Keratinocyte (primary cell): Measurements from ENCODE around the gene SLC25A39. TPM values are rescaled to one million over a fixed set of nuclear protein-coding genes. Genes with fewer than 3 reads are reported as not detected.

Experiments
- DNase-seq: peaks from one replicate; pipeline ENCODE4 v3.0.0-alpha.2; 2011; ENCODE audit warnings: low read depth, missing footprints, low spot score
- FAIRE-seq: peaks from 2 replicates; lab custom pipeline; 2011; peaks lifted over from hg19 to GRCh38; lab: Jason Lieb, UNC
- H2AFZ ChIP-seq: 2 replicates; pipeline ENCODE4 v1.6.0; 2012; ENCODE audit warnings: low read length, control low read depth, inconsistent platforms; ENCODE audit not compliant: control insufficient read depth
- H3K27ac ChIP-seq: 2 replicates; pipeline ENCODE4 v1.5.1; 2011; ENCODE audit warnings: low read length; ENCODE audit not compliant: control insufficient read depth, insufficient read depth
- H3K27me3 ChIP-seq: 3 replicates; pipeline ENCODE4 v1.6.0; 2011; ENCODE audit warnings: low read length; ENCODE audit not compliant: control insufficient read depth, insufficient read depth; ENCODE audit errors: extremely low read depth
- H3K36me3 ChIP-seq, 2 experiments: 2 replicates in 1 of 2; 3 replicates in 1 of 2; pipeline ENCODE4 v1.5.1; 2011; ENCODE audit warnings: low read length in 2 of 2, mild to moderate bottlenecking in 1 of 2; ENCODE audit not compliant: control insufficient read depth in 2 of 2, insufficient read depth in 2 of 2; ENCODE audit errors: extremely low read depth in 1 of 2
- H3K4me1 ChIP-seq: 3 replicates; pipeline ENCODE4 v1.5.1; 2011; ENCODE audit warnings: low read length; ENCODE audit not compliant: control insufficient read depth, insufficient read depth; ENCODE audit errors: extremely low read depth
- H3K4me2 ChIP-seq: 3 replicates; pipeline ENCODE4 v1.6.0; 2011; ENCODE audit warnings: low read depth, low read length; ENCODE audit not compliant: control insufficient read depth, insufficient read depth; ENCODE audit errors: extremely low read depth
- H3K4me3 ChIP-seq, 3 experiments: fragments of 200-600 bp in 1 of 3; sonication (generic) in 1 of 3; 2 replicates in 2 of 3; 3 replicates in 1 of 3; pipeline ENCODE4 v1.5.1; 2011 to 2016; ENCODE audit warnings: low read length in 3 of 3, mild to moderate bottlenecking in 3 of 3, control low read depth in 2 of 3, inconsistent platforms in 1 of 3, low read depth in 1 of 3, mixed read lengths in 1 of 3, mixed run types in 1 of 3, moderate library complexity in 1 of 3; ENCODE audit not compliant: control insufficient read depth in 2 of 3, insufficient read depth in 2 of 3; ENCODE audit errors: extremely low read depth in 1 of 3
- H3K79me2 ChIP-seq: 2 replicates; pipeline ENCODE4 v1.6.0; 2012; ENCODE audit warnings: low read length; ENCODE audit not compliant: control insufficient read depth, insufficient read depth
- H3K9ac ChIP-seq: 3 replicates; pipeline ENCODE4 v1.6.0; 2011; ENCODE audit warnings: low read length; ENCODE audit not compliant: control insufficient read depth, insufficient read depth; ENCODE audit errors: extremely low read depth
- H3K9me1 ChIP-seq: 3 replicates; pipeline ENCODE4 v1.6.0; 2011; ENCODE audit warnings: low read length; ENCODE audit not compliant: control insufficient read depth, insufficient read depth; ENCODE audit errors: extremely low read depth
- H3K9me3 ChIP-seq: 2 replicates; pipeline ENCODE4 v1.5.1; 2012; ENCODE audit warnings: low read depth, low read length; ENCODE audit not compliant: control insufficient read depth
- H4K20me1 ChIP-seq: 3 replicates; pipeline ENCODE4 v1.6.0; 2011; ENCODE audit warnings: low read length; ENCODE audit not compliant: control insufficient read depth, insufficient read depth; ENCODE audit errors: extremely low read depth
- CTCF ChIP-seq, 3 experiments: IDR thresholded peaks in 1 of 3; conservative IDR thresholded peaks in 1 of 3; optimal IDR thresholded peaks in 1 of 3; 2 replicates in 2 of 3; 3 replicates in 1 of 3; pipeline versions ENCODE3 to v1.5.1; 2011; ENCODE audit warnings: low read length in 3 of 3, mild to moderate bottlenecking in 3 of 3, moderate library complexity in 2 of 3, control low read depth in 1 of 3, inconsistent platforms in 1 of 3; ENCODE audit not compliant: insufficient read depth in 2 of 3; ENCODE audit errors: extremely low read depth in 1 of 3
- EZH2 ChIP-seq: IDR thresholded peaks from one replicate; pipeline ENCODE4 v1.6.1; 2012; ENCODE audit warnings: inconsistent platforms, mild to moderate bottlenecking, low read length, moderate library complexity
- dilution Hi-C: fragments of 300-500 bp; cut with MboI; formaldehyde crosslinking; loops from one replicate; pipeline ENCODE4 v1.7.0; 2020; ENCODE audit warnings: low sequenced_read_pairs; ENCODE audit not compliant: extremely low pct_ligation_motif_present
- polyA plus RNA-seq, 5 experiments: library from polyadenylated mRNA; depleted of rRNA in 3 of 5; stranded (reverse) in 3 of 5; stranded (forward) in 1 of 5; unstranded in 1 of 5; fragments of >200 nt; gene quantifications; 1 replicate in 1 of 5; 2 replicates in 3 of 5; 3 replicates in 1 of 5; pipeline versions ENCODE4 v1.2.1 to v1.2.3, GENCODE V29; 2011 to 2012; ENCODE audit warnings: missing spikeins in 2 of 5, low read depth in 1 of 5, low replicate concordance in 1 of 5

Gene SLC25A39
- polyA plus RNA-seq, 1 donor (not counting 4 experiments of a cell fraction or from before 2014, with no cell fraction given): 108 TPM

GRCh38 chr17:44335564-44335963 is 10.9 kb upstream of the SLC25A39 start:
- H3K27me3 ChIP-seq: no peaks in the 10 kb centered on the region
- H3K9me1 ChIP-seq: no peaks in the 10 kb centered on the region
- no peaks in the 10 kb centered on the region for H3K36me3 ChIP-seq
- H4K20me1 ChIP-seq: no peaks in the 10 kb centered on the region
- H3K4me2 ChIP-seq: no peak overlapping the region
- H3K9me3 ChIP-seq: no peaks in the 10 kb centered on the region
- H2AFZ ChIP-seq: no peak overlapping the region
- H3K27ac ChIP-seq: no peak overlapping the region
- H3K79me2 ChIP-seq: no peaks in the 10 kb centered on the region
- H3K4me3 ChIP-seq: no peak overlapping the region
- H3K9ac ChIP-seq: no peak overlapping the region
- dilution Hi-C loops: no loop called here
- no peak for DNase-seq
- no peak for FAIRE-seq
- no peak for TF ChIP-seq CTCF (optimal IDR thresholded peaks at IDR 0.05 in 1 of 3, IDR thresholded peaks at IDR 0.05 in 1 of 3, conservative IDR thresholded peaks at IDR 0.05 in 1 of 3; ENCODE audit: extremely low read depth in 1 of 3, insufficient read depth in 2 of 3, low read length in 3 of 3)
- TF ChIP-seq EZH2: no peak
- peaks cover 3% of the 10 kb centered on the region for H3K4me1 ChIP-seq

- FAIRE-seq (no peak), DNase-seq (no peak)
- Histone ChIP-seq H3K27me3 (no peaks in the 10 kb centered on the region), H3K4me1 (peaks cover 3% of the 10 kb centered on the region), H3K9ac (no peak overlapping the region), H3K4me3 (no peak overlapping the region), H3K79me2 (no peaks in the 10 kb centered on the region), H3K27ac (no peak overlapping the region), H4K20me1 (no peaks in the 10 kb centered on the region), H3K9me3 (no peaks in the 10 kb centered on the region), H3K36me3 (no peaks in the 10 kb centered on the region), H2AFZ (no peak overlapping the region), H3K9me1 (no peaks in the 10 kb centered on the region), H3K4me2 (no peak overlapping the region)
- dilution Hi-C loops: no loop called here
- TF ChIP-seq CTCF (optimal IDR thresholded peaks at IDR 0.05 in 1 of 3, IDR thresholded peaks at IDR 0.05 in 1 of 3, conservative IDR thresholded peaks at IDR 0.05 in 1 of 3; ENCODE audit: extremely low read depth in 1 of 3, insufficient read depth in 2 of 3, low read length in 3 of 3) (no peak), EZH2 (no peak)
Measured at GRCh38 chr17:44334727-44335126, 10.1 kb upstream of the SLC25A39 start.
